Sigmoid colon (tissue), 7 donors: ENCODE measurements around the gene PAK4. TPM values are rescaled to one million over a fixed set of nuclear protein-coding genes. Genes with fewer than 3 reads are reported as not detected.

Experiments
- DNase-seq: peaks from one replicate; pipeline ENCODE4 v3.0.0-alpha.2; 2019
- H3K27ac ChIP-seq, 4 donors: fragments of 200-600 bp; sonication (generic); one replicate each; pipeline ENCODE4 v1.5.1; 2016 to 2019; ENCODE audit warnings: mild to moderate bottlenecking in 1 of 4
- H3K27me3 ChIP-seq, 3 donors: fragments of 200-600 bp; sonication (generic); one replicate each; pipeline ENCODE4 v1.5.1; 2019; ENCODE audit warnings: mild to moderate bottlenecking in 1 of 3
- H3K36me3 ChIP-seq, 4 donors: fragments of 200-600 bp; sonication (generic); one replicate each; pipeline ENCODE4 v1.5.1; 2016 to 2019
- H3K4me1 ChIP-seq, 4 donors: fragments of 200-600 bp; sonication (generic); one replicate each; pipeline ENCODE4 v1.5.1; 2017 to 2019
- H3K4me3 ChIP-seq, 4 donors: fragments of 200-600 bp; sonication (generic); one replicate each; pipeline ENCODE4 v1.5.1; 2017 to 2019; ENCODE audit warnings: mild to moderate bottlenecking in 2 of 4, moderate library complexity in 1 of 4
- H3K9me3 ChIP-seq, 4 donors: fragments of 200-600 bp in 3 of 4; sonication (generic) in 3 of 4; one replicate each; pipeline versions ENCODE4 v1.5.1 to v1.6.1; 2013 to 2019
- CTCF ChIP-seq, 4 experiments: fragments of 450-650 bp in 3 of 4; fragments of 200-600 bp in 1 of 4; IDR thresholded peaks; one replicate each; pipeline ENCODE4 v1.5.1; 2016 to 2019; ENCODE audit warnings: antibody characterized with exemption in 4 of 4, mild to moderate bottlenecking in 3 of 4, moderate library complexity in 2 of 4
- EP300 ChIP-seq, 4 donors: sonication (generic); formaldehyde crosslinking; IDR thresholded peaks; one replicate each; pipeline ENCODE4 v1.6.1; 2017; ENCODE audit warnings: antibody characterized with exemption in 4 of 4
- POLR2A ChIP-seq, 2 donors: fragments of 450-650 bp; IDR thresholded peaks; one replicate each; pipeline ENCODE4 v1.6.1; 2016; ENCODE audit warnings: antibody characterized with exemption in 2 of 2, mild to moderate bottlenecking in 2 of 2, moderate library complexity in 2 of 2
- POLR2AphosphoS5 ChIP-seq, 4 donors: sonication (generic); formaldehyde crosslinking; IDR thresholded peaks; one replicate each; pipeline ENCODE4 v1.6.1; 2017; ENCODE audit warnings: antibody characterized with exemption in 4 of 4
- WGBS, 2 donors: extraction: QIAGEN DNeasy Blood & Tissue Kit; methylation state at CpG; one replicate each; pipeline ENCODE4 v1.1.7; 2013; 5-methylcytosine and 5-hydroxymethylcytosine counted together
- intact Hi-C: fragments of 100-400 bp; cut with DNase I; formaldehyde crosslinking; loops from one replicate; pipeline ENCODE4 v1.15.1; 2023
- polyA plus RNA-seq, 3 donors: library from polyadenylated mRNA; stranded (reverse); fragments of 200-250 nt; gene quantifications; one replicate each; pipeline ENCODE4 v1.2.3, GENCODE V29; 2013
- total RNA-seq, 4 donors: library from RNA; depleted of rRNA; stranded (reverse); fragments of >200 nt; gene quantifications; one replicate each; pipeline ENCODE4 v1.1.0, GENCODE V29; 2016
- donor health status: healthy with polysubstance abuse.
- donor health status: Bipolar disorder and iron deficiency.
- donor health status: healthy.

The PAK4 gene
- total and polyA plus RNA-seq, 7 donors = 6.2 to 62.0 (median 27.1) TPM

DNA sequence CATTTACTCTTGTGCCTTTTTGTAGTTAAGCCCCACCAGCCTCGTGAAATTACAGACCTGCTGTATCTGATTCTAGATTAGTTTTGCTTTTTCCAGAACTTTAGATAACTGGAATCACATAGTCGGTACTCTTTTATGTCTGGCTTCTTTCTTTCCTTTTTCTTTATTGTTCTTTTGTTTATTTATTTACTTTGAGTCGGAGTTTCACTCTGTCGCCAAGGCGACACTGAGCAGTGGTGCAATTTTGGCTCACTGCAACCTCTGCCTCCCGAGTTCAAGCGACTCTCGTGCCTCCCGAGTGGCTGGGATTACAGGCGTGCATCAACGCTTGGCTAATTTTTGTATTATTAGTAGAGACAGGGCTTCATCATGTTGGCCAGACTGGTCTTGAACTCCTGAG, 65.2 kb downstream of the PAK4 start:
- Histone ChIP-seq H3K9me3 (no peaks in the 10 kb centered on the region), H3K36me3 (no peaks in the 10 kb centered on the region), H3K27me3 (peaks cover 0 to 30% (median 17%) of the 10 kb centered on the region in 3 donors), H3K27ac (no peak overlapping the region), H3K4me3 (no peak overlapping the region), H3K4me1 (no peaks in the 10 kb centered on the region)
- intact Hi-C loops = no loop called here
- WGBS, 2 donors = 17 to 56% methylated on average over 11 of the region's 11 CpGs
- TF ChIP-seq CTCF (IDR thresholded peaks at IDR 0.05) = no peak
- no peak for TF ChIP-seq EP300 (IDR thresholded peaks at IDR 0.05)
- TF ChIP-seq POLR2AphosphoS5 (IDR thresholded peaks at IDR 0.05) = no peak
- no peak for DNase-seq

DNA sequence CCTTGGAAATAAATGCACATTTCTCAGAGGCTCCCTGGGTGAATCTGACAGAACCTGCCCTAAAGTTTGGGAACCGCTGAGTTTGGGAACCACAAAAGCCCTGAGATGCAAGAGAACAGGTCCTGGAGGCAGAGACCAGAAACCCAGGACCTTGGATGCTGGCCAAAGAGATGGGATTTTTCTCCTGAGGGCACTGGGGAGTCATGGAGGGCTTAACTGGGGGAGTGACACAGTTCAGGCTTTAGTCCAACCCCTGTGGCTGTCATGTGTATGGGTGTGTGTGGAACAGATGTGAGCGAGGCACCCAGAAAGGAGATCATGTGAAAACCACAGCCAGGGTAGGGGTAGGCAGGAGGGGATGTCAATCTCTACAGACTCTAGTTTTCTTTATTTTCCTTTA, 67.3 kb downstream of the PAK4 start:
- Histone ChIP-seq H3K27me3 (peaks cover 10 to 45% (median 32%) of the 10 kb centered on the region in 3 donors), H3K4me3 (no peak overlapping the region), H3K36me3 (no peaks in the 10 kb centered on the region), H3K9me3 (no peaks in the 10 kb centered on the region), H3K4me1 (peaks cover 0 to 6% (median 6%) of the 10 kb centered on the region in 4 donors), H3K27ac (no peak overlapping the region)
- DNase-seq = no peak
- WGBS, 2 donors = 88 to 90% methylated on average over 2 of the region's 2 CpGs
- TF ChIP-seq EP300 (IDR thresholded peaks at IDR 0.05) = no peak
- TF ChIP-seq CTCF (IDR thresholded peaks at IDR 0.05) = no peak
- TF ChIP-seq POLR2A (IDR thresholded peaks at IDR 0.05) = no peak
- TF ChIP-seq POLR2AphosphoS5 (IDR thresholded peaks at IDR 0.05) = no peak
- intact Hi-C loops = no loop called here

DNA sequence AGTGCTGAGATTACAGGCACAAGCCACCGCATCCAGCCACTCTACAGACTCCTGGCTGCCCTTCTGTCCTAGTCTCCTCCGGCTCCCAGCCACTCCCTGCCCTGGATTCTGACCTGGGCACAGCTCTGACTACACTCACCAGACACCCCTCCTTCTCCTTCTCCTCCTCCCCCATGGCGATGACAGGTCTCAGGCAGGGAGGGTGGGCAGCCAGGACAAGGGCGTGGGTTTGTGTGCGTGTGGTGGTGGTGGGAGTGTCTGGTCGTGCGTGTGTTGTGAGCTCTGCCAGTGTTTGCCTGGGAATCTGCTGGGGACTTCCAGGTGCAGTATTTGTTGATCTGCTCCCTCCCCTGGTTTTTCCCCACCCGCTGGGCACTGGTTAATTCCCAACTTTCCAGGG, 68.2 kb downstream of the PAK4 start:
- Histone ChIP-seq H3K36me3 (no peaks in the 10 kb centered on the region), H3K27ac (no peak overlapping the region), H3K4me3 (no peak overlapping the region), H3K9me3 (no peaks in the 10 kb centered on the region), H3K27me3 (peaks cover 19 to 46% (median 38%) of the 10 kb centered on the region in 3 donors), H3K4me1 (peaks cover 0 to 6% (median 6%) of the 10 kb centered on the region in 4 donors)
- TF ChIP-seq EP300 (IDR thresholded peaks at IDR 0.05) (no peak), CTCF (IDR thresholded peaks at IDR 0.05) (no peak), POLR2AphosphoS5 (IDR thresholded peaks at IDR 0.05) (no peak), POLR2A (IDR thresholded peaks at IDR 0.05) (no peak)
- no peak for DNase-seq
- intact Hi-C loops = no loop called here
- WGBS, 2 donors = 8 to 53% methylated on average over 8 of the region's 8 CpGs

- no peaks in the 10 kb centered on the region for H3K9me3 ChIP-seq
- H3K4me1 ChIP-seq = peaks cover 0 to 6% (median 6%) of the 10 kb centered on the region in 4 donors
- 40 to 54% methylated on average over 9 of the region's 9 CpGs for WGBS, 2 donors
- intact Hi-C loops = no loop called here
- H3K27me3 ChIP-seq = peaks cover 19 to 51% (median 47%) of the 10 kb centered on the region in 3 donors
- DNase-seq = no peak
- H3K27ac ChIP-seq = no peak overlapping the region
- no peaks in the 10 kb centered on the region for H3K36me3 ChIP-seq
- TF ChIP-seq POLR2A (IDR thresholded peaks at IDR 0.05) = no peak
- TF ChIP-seq CTCF (IDR thresholded peaks at IDR 0.05) = no peak
- no peak for TF ChIP-seq EP300 (IDR thresholded peaks at IDR 0.05)
- TF ChIP-seq POLR2AphosphoS5 (IDR thresholded peaks at IDR 0.05) = no peak
- H3K4me3 ChIP-seq = no peak overlapping the region
Observed at GRCh38 chr19:39194832-39195542, 69.4 kb downstream of the PAK4 start.
